ENCODE data around the gene ATP6V1G1.
"Not testable (repeated sequence)": the region's sequence is repeated elsewhere in the genome, so short reads cannot be mapped to it uniquely, and the experiment has no call there.

DNA sequence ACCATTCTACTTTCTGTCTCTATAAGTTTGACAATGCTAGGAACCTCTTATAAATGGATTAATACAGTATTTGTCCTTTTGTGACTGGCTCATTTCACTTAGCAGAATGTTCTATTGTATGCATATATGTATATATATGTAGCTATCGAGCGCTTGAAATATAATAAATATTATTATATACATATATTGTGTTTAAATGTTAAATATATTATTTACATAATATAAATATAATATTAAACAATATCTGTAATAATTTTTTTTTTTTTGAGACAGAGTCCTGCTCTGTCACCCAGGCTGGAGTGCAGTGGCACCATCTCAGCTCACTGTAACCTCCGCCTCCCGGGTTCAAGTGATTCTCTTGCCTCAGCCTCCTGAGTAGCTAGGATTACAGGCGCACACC is 9.4 kb upstream of the ATP6V1G1 start:
- TF ChIP-seq, protein P1, sequence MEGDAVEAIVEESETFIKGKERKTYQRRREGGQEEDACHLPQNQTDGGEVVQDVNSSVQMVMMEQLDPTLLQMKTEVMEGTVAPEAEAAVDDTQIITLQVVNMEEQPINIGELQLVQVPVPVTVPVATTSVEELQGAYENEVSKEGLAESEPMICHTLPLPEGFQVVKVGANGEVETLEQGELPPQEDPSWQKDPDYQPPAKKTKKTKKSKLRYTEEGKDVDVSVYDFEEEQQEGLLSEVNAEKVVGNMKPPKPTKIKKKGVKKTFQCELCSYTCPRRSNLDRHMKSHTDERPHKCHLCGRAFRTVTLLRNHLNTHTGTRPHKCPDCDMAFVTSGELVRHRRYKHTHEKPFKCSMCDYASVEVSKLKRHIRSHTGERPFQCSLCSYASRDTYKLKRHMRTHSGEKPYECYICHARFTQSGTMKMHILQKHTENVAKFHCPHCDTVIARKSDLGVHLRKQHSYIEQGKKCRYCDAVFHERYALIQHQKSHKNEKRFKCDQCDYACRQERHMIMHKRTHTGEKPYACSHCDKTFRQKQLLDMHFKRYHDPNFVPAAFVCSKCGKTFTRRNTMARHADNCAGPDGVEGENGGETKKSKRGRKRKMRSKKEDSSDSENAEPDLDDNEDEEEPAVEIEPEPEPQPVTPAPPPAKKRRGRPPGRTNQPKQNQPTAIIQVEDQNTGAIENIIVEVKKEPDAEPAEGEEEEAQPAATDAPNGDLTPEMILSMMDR (IDR thresholded peaks at IDR 0.05; ENCODE audit: poor library complexity) = not testable (repeated sequence)
- not testable (repeated sequence) for TF ChIP-seq EZH2 (IDR thresholded peaks at IDR 0.05; ENCODE audit: borderline replicate concordance); EZH2phosphoT487 (IDR thresholded peaks at IDR 0.05; ENCODE audit: low read depth, severe bottlenecking, unreplicated experiment)

All from hepatocyte (in vitro differentiated cells).